Stimulated activated CD4-positive, alpha-beta T cell treated with anti-CD3 and anti-CD28 coated beads, TNF-alpha, amount 100 ng/mL, for 48 hours (primary cell): ENCODE results near the gene RNF166.
"Not testable (repeated sequence)": the region's sequence is repeated elsewhere in the genome, so short reads cannot be mapped to it uniquely, and the experiment has no call there.

Experiments used
- DNase-seq, 3 donors: peaks; one replicate each; pipeline ENCODE4 v3.0.0-alpha.2; 2020; ENCODE audit warnings: low read depth in 3 of 3

The RNF166 gene

DNA sequence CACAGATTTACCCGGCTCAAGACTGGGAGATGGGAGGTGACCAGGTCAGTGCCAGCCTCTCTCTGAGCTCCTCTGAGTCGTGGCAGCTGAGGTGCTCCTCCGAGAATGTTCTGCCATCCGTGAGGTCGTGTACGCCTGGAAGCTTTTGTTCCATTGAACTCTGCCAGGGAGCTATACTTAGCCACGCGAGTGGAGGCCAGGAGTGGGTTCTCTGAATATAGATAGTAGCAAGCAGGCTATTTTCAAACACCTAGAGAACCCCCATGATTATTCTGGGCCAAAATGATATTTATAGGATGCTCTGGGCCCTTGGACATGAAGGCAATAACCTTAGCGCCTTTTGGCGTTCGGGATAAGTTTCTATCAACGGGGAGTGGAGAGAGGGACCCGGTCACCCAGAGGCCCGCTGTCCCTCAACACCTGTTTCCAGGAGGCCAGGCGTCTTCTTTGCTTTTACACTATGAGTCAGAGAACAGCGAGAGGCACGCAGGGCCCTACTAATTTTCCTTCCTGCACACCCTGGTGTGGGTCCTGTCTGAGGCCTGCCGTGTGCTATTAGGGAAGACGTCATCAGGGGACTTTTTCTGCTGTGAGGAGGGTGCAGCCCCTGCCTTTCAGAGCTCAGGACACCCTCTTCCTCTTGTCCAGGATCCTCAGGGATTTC, 32.4 kb downstream of the RNF166 start:
- no peak for DNase-seq

GRCh38 chr16:88672776-88673175, 33.4 kb downstream of the RNF166 start:
- DNase-seq = no peak

GRCh38 chr16:88671806-88672205, 34.4 kb downstream of the RNF166 start:
- no peak for DNase-seq

GRCh38 chr16:88669980-88670379, 36.2 kb downstream of the RNF166 start:
- DNase-seq = no peak

- not testable (repeated sequence) for DNase-seq
Measured at GRCh38 chr16:88669493-88669892, 36.7 kb downstream of the RNF166 start.

GRCh38 chr16:88667461-88667860, 38.7 kb downstream of the RNF166 start:
- DNase-seq = no peak

GRCh38 chr16:88665570-88665969, 40.6 kb downstream of the RNF166 start:
- DNase-seq = no peak

DNA sequence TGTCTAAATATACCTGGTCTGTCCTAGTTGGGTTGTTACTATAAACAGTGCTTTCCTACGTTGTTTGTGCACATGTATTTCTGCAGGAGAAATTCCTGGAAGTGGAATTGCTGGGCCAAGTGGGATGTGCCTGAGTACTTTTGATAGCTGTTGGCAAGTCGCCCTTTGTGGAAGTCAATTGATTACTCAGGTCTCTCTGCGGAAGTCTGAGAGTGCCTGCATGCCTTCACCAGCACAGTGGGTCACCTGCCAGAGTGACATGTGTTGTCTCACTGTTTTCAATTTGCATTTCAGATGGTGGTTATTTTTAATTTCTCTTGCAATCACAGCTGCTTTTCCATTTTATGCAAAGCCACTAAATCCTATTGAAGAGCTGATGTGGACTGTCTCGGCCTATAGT, 41.1 kb downstream of the RNF166 start:
- DNase-seq = no peak

GRCh38 chr16:88662843-88663606, 43.2 kb downstream of the RNF166 start, which contains the start of gene MVD:
Gene MVD, minus strand, starts transcription at chr16:88663091. Its CDS starts 11 bp downstream, at chr16:88663080.
- DNase-seq = peak; percentile 89 to 94 (median 93)

DNA sequence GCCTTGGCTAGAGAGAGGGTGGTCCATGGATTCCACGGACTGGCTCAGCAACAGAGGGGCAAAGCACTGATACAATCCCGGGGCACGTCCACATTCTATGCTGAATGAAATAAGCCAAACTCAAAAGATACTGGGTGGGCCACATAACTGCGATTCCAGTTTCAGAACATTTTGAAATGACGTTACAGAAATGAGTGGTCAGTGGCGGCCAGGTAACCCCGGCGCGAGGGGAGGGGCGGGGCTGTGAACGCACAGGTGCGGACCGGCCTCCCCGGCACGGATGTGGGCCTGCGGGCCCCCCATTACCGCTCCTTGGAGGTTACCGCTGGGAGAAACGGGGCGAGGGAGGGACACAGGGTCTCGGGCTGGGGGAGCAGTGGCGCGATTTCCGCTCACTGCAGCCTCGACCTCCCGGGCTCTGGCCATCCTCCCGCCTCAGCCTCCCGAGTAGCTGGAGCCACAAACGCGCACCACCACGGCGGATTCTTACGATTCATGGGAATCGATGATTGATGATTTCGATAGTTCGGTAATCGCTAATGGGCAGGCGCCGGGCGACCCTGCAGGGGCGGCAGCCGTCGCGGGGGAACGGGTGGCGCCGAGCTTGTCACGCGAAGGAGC, 43.9 kb downstream of the RNF166 start:
- DNase-seq = no peak

DNA sequence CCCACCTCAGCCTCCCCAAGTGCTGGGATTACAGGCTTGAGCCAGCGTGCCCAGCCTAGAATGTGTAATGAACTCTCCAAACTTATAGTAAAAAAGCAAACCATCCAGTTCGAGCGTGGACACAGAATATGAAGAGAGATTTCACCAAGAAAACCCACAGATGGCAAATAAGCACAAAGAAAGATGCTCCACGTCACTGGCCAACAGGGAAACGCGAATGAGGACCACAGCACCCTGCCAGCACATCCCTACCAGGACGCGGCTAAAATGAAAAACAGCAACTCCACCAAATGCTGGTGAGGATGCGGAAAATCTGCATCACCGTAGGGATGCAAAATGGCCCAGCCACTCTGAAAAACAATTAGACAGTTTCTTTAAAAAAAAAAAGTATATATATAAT, 44.7 kb downstream of the RNF166 start:
- DNase-seq = no peak

DNA sequence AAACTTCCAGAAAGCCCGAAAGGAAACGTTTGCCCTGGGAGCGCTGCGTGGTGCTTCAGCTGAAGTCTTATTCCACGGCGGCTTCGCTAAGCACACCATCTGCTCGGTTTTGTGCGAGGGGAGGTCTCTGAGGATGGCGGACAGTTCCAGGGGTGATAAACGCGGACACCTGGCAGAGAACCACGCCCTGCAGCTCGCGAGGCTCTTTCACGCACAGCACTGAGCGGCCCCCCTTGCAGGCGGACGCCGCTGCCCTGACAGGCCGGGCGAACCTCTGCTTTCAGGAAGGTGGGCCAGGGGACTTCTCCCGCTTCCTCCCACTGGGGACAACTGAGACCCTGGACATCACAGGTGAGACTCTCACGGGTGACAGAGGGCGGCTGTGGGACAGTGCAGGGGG, 47.0 kb downstream of the RNF166 start:
- DNase-seq = no peak

DNA sequence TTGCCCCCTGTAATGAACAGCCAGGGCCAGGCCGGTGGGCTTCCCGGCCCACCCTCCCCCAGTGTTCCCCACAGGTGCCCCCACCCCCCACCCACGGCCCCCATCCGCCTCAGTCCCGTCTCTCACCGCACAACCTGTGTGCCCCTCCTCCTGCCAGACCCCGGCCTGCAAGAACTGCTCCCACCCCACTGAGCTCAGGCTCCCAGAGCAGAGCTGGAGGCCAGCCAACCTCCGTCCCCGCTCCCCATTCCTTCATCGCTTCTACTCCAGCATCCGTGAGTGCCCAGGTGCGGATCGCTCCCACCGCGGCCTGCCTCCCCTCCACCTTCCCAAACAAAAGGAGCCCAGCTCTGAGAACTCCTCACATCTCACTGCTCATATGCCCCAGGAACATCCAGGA, 47.5 kb downstream of the RNF166 start:
- DNase-seq = no peak

- no peak for DNase-seq
Measured at GRCh38 chr16:88657371-88657770, 48.8 kb downstream of the RNF166 start.

GRCh38 chr16:88656291-88656980, 49.8 kb downstream of the RNF166 start:
- no peak for DNase-seq

GRCh38 chr16:88655733-88656281, 50.4 kb downstream of the RNF166 start:
- DNase-seq = no peak

GRCh38 chr16:88655053-88655732, 51.0 kb downstream of the RNF166 start:
- no peak for DNase-seq

GRCh38 chr16:88654363-88655052, 51.7 kb downstream of the RNF166 start:
- no peak for DNase-seq

DNA sequence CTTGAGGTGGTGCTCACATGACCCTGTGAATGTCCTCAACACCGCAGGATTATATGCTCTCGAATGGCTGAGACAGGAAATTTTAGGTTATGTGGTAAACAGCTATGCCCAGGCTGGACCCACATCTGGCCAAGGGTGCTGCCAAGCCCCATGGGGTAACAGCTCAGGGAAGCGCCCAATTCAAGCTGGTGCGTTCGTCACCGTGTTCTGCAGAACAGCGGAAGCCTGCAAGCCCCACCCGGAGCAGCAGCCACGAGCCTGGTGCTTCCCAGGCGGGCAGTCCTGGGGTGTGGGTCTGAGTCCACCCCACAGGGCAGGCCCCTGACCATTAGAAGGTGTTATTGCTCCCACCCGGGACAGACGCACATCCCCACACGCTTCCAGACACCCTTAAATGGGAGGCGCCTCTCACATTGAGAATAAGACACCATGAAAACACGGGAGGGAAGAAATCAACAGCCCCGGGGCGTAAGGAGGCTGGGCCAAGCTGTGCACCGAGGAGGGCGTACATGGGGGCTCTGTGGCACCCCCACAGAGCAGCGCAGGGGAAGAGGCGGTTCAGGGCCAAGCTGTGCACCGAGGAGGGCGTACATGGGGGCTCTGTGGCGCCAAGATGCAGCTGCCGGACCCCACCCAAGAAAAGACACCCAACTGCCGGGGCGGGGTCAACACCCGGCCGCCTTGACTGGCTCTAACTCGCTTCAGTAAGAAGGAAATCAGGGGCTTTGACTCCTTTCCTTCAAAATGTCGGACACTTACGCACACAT, 52.4 kb downstream of the RNF166 start:
- DNase-seq = no peak

GRCh38 chr16:88653101-88653500, 53.1 kb downstream of the RNF166 start:
- DNase-seq = no peak
